ENCODE data around the gene FBLN5.

Gene FBLN5, protein sequence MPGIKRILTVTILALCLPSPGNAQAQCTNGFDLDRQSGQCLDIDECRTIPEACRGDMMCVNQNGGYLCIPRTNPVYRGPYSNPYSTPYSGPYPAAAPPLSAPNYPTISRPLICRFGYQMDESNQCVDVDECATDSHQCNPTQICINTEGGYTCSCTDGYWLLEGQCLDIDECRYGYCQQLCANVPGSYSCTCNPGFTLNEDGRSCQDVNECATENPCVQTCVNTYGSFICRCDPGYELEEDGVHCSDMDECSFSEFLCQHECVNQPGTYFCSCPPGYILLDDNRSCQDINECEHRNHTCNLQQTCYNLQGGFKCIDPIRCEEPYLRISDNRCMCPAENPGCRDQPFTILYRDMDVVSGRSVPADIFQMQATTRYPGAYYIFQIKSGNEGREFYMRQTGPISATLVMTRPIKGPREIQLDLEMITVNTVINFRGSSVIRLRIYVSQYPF

DNA sequence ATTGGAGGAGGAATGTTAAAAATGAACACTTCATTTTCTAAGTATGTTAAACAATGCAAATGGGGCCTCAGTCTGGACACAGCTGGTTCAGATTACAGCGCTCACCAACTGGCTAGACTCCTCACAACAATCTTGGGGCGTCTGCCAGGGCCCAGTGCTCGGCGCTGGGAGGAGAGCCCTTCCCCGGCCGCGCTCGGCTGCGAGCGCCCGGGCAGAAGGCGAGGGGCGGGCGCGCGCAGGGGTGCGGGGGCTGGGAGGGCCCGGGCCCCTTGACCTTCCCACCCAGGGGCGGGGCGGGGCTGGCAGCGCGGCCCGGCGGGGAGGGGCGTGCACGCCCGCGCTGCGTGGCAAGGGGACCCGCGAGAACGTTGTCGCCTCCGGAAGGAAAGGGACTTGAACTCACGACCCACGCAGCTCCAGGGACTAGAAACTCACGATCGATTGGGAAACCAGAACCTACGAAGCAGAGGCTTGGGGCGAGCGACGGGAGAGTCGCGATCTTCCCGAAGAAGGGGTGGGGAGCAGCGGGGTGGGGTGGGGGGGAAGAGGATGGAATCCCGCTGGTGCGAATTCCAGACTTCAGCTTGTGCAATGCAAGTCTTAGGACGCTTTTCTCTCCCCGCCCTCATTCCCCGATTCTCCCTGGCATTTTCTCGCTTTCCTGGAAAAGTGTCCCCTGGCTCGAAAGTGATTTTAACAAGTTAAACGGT is at the start of gene FBLN5:
TSS of gene FBLN5 (minus strand) at position 220 of the 710 bp plus-strand sequence. CDS start 465 bp downstream, outside the sequence.
- in situ Hi-C loops (cut with MboI; ENCODE audit: low sequenced_read_pairs), result no loop called here

DNA sequence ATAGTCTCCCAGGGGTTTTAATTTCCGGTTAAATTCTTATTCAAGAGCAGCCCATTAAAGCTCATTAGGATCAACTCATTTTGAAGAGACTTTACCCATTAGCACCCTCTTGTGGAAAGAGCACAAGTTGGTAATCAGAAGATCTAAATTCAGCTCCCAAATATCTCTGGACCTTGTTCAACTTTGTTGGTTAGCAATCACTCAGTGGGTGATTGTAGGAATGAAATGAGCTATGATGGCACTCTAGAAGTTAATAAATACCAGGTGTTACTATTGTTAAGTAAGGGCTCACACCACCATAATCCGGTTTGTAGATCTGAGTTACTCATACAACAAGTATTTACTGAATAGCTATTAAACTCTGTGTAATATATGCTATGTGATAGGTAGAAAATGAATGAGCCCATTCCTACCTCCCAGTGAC is 49.5 kb upstream of the FBLN5 start:
- in situ Hi-C loops (cut with MboI; ENCODE audit: low sequenced_read_pairs), result no loop called here

DNA sequence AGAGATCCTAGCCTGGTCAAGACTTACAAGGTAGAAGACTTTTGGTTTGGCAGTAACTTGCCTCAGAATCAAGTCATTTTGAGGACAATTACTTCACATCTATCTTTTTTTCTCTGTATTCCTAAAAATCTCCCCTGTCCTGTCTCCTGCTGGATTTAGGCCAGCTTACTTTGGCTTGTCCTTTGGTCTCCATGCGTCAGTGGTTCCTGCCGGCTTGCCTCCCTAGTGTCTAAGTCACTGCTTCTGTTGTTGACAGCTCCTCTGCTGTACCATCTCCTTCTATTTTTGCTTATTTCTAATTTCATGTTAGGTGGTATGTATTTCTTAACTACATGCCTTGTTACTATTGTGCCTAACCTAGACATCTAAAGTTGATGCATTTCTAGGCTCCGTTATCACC is 39.7 kb upstream of the FBLN5 start:
- in situ Hi-C loops (cut with MboI; ENCODE audit: low sequenced_read_pairs), result no loop called here

DNA sequence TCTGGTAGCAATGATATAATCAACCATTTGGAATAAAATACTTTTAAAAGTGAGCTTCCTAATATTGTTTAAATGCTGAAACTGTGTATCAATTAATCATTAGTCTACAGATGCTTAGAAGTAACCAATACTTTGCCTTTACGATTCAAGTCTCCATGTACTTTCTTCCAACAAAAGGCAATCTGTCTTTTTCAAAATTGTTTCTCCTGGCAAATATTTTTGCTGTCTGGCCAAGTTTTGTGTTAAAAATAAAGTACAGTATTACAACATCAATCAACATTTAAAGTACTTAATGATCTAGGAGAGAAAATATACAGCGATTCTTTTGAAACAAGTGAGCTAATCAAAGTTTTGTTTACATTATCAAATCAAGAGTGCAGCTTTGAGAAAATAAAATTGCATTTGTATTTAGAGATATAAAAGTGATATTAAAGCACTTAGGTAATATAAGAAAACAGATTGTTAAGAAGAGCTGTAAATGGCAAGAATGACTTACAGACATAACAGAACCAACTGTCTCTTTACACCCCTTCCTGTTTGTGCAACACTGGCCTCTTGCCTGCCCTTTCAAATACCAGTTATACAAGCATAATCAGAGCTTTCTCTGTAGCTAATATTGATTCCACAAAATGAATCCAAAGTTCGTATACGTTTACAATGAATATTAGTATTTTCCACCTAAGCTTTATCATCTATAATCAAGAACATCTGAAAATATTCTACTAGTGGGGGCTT is 38.2 kb upstream of the FBLN5 start:
- in situ Hi-C loops (cut with MboI; ENCODE audit: low sequenced_read_pairs), result no loop called here

DNA sequence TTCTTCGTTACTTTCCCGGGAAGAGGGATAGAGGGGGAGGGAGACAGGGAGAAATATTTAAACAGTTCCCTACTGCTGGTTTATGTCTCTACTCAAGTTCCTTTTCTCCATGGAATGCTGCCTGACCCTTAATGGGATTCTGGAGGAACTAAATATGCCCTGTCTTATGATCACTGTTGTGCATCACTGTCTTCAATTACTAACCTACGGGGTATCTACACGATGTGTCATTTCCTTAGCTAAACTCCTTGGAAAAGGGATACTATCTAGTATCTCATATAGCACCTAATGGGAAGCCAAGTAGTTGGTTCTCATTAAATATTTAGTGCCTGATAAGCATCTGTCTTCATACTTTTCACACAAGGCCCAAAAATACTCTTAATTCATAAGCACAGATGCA is 37.5 kb upstream of the FBLN5 start:
- in situ Hi-C loops (cut with MboI; ENCODE audit: low sequenced_read_pairs), result no loop called here

DNA sequence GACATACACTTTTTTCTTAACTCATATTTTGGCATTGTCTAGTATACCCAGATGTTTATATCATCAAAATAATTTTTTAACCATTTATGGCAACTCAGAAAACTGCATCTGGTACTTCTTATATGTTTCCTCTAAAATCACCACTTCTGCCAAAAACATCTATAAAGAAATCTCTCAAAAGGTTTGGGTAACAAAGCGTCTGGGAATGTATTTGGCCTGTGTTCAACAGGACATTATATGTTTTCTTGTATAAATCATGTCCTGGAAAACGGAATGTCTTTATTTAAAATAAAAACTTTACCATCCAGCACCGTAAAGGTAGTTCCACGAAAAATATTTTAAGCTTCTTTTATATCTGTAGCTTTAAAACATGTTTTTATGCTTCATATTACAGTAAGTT is 36.1 kb upstream of the FBLN5 start:
- in situ Hi-C loops (cut with MboI; ENCODE audit: low sequenced_read_pairs), result no loop called here

DNA sequence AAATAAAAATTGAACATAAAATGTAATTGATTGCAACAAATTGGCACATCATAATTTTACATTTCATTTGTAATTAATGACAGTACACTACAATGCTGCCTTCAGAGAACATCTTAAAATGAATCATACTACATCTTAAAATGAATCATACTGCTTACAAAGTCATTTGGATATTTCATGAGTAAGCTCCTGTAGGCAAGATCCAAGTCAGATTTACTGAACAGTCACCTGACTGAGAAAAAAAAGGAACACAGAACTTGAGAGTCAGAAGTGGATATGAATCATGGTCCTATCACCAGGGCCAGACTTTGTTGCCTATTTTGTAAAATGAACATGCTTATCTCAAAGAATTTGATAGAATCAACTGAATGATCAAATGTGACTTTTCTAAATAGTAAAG is 32.7 kb upstream of the FBLN5 start:
- in situ Hi-C loops (cut with MboI; ENCODE audit: low sequenced_read_pairs), result no loop called here

DNA sequence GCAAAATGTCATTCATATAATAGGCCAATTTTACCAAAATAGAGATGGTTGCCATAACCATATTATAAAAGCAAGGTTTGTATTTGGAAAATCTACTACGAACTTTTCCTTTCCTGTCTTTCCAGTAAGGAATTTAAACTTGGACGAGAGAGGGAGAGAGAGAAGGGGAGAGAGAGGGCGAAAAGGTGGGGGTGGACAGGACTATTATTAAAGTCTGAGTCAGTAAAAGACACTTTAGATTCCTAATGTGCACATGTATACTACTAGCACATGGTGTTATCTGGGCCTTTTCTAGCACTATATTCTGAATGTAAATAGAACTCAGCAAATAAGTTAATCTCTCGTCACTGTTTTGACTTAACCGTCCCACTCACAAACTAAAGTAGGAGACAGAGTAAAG is 30.4 kb upstream of the FBLN5 start:
- in situ Hi-C loops (cut with MboI; ENCODE audit: low sequenced_read_pairs), result no loop called here

DNA sequence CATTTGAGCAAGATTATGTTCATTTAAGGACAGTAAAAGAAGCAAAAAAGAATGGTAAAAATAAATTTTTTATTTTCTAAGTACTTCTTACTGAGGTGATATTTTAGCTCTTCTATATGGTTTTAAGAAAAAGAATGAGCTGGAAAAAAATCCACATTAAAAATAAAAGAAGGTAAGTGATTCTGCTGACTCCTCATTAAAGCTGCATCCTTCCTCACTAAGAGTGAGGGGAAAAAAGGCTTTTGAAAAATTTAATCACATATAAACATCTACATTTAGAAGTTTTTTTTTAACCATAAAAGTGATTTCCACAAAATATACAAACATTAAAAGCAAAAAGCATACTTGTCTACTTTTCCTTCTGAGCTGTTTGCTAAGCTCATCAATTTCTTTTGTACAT is 28.3 kb upstream of the FBLN5 start:
- in situ Hi-C loops (cut with MboI; ENCODE audit: low sequenced_read_pairs), result no loop called here

DNA sequence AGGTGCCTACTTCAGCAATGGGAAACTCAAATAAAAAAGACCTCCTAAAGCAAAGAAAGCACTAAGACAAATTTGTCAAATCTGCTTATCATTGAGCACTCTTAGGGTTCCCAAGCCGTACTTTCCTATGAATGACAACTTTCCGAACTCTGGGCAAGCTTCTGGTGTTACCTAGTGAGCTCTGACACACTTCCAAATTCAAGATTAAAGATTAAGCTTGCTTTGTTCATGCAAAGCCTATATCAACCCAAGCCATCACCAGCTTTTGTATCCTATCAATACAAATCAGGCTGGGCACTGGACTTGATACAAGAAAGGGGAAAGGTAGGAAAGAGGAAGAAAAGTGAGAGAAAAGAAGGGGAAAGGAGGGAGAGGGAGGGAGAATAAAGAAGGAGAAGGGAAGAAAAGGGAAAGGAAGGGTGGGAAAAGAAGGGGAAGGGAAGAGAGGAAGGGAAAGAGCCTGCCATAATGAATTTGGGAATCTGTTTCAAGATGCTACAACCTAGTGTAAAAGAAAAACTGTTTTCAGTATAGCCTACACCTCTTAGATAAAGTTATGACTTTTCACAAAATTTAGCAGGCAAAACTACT is 23.8 kb upstream of the FBLN5 start:
- in situ Hi-C loops (cut with MboI; ENCODE audit: low sequenced_read_pairs), result no loop called here

DNA sequence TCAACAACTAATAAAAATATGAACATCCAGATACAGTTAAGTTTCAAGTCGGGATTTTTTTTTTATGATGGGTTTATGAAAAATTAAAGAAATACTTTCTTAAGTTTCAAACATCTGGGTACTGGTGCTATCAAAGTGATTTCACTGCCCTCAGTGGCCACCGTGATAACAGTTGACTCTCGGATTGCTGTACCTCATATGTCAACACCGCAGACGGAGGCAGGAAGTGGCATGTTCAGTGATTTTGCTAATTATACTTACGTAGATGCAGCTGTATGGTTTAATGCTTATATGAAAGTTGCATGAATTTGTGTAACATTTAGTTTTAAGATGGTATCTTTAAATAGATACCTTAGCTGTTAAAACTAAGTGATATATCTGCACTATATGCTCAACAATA is 20.8 kb upstream of the FBLN5 start:
- in situ Hi-C loops (cut with MboI; ENCODE audit: low sequenced_read_pairs), result no loop called here

DNA sequence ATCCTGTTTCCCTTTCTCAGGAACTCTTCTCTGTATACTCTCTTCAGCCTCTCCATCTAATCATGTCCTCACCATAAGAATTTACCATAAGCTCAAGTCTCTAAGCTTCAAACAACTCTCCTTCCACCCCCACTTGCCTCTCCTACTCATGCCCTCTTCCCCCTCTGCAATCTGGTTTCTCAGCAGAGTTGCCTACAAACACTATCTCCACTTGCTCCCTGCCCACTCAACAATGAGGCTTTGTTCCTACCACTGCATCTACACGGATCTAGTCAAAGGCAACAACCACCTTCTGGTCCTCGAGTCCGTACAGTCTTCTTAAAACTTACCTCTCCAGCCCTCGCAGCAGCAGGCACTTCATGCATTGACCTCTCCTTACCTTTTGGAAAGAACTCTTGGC is 17.2 kb upstream of the FBLN5 start:
- in situ Hi-C loops (cut with MboI; ENCODE audit: low sequenced_read_pairs), result no loop called here

DNA sequence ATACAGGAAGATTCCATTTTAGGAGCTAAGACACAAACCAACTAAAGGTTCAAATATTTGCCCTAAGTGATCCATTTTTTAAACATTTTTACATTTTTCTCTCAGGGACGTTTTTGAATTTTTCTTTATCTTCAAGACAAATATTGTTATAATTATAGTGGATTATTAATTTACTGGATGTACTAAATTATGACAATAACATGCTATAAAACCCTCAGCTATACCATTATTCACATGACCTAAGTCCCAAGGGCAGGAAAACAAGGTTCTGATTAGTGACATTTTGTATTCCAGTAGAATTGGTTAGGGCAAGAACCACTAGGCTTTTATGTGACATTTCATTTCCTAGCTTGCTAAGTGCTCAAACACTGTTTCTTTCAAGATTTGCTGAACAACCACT is 16.5 kb upstream of the FBLN5 start:
- in situ Hi-C loops (cut with MboI; ENCODE audit: low sequenced_read_pairs), result no loop called here

DNA sequence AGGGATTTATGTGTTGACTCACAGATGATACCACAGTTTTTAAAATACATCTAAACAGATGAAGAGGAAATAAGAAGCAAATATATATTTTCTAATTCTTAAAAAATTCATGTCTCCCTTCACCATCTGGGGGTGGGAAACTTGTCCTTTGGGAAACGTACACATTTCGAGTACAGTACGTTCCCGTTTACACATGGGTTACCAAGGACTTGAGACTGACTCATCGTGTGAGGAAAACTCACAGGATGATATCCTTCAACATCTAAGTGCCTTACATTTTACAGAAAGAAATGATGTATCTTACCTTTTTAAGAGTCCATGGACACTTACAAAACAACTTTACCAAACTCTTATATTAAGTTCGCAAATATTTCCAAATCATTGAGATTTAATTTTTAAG is 16.0 kb upstream of the FBLN5 start:
- in situ Hi-C loops (cut with MboI; ENCODE audit: low sequenced_read_pairs), result no loop called here

DNA sequence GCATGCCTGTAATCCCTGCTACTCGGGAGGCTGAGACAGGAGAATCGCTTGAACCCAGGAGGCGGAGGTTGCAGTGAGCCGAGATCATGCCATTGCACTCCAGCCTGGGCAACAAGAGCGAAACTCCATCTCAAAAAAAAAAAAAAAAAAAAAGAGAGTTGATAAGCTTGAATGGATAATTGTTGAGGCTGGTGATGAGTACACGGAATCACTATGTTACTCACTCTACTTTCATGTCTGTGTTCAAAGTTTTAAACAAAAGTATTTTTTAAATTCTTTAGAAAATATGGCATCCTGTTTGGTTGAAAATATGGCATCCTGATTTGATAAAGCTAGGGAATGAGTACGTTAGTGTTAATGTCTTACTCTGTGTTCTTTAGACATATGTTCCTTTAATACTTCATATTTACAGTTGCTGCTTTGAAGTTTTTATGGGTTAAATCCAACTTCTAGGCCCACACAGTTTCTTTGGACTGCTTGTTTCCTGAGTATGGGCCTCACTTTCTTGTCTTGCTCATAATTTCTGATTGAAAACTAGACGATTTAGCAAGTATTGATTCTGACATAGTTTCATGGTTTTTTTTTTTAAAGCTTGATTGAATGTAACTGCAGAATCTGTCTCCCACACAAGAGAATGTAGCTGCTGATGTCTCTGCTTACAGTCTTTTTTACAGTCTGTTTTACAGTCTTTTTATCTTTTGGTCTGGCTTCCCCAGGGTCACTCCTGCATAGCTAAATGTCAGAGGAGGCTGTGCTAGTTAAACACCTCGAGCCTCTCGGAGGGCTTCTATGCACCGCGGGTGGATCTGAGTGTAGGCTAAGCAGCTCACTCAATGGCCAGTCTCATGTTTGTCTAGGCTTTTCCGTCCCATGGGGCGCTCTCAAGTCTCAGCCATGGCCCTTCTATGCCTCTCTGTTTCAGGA is 14.1 kb upstream of the FBLN5 start:
- in situ Hi-C loops (cut with MboI; ENCODE audit: low sequenced_read_pairs), result no loop called here

DNA sequence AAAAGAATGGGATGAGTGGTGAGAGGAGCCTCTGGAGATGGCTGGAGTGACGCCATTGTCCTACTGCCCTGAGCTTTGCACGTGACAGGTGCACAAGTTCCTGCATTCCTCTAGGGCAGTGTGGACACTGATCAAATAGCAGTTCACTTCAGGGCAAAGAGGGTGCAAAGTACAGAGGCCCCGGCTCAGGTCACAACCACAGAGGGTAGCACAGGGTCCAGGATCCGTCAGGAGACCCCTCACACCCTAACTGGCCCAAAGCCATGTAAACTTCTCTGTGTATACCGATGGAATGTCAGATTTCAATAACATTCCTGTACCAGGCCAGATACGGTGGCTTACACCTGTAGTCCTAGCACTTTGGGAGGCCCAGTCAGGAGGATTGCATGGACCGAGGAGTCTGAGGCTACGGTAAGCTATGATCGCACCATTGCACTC is 10.4 kb upstream of the FBLN5 start:
- in situ Hi-C loops (cut with MboI; ENCODE audit: low sequenced_read_pairs), result no loop called here

DNA sequence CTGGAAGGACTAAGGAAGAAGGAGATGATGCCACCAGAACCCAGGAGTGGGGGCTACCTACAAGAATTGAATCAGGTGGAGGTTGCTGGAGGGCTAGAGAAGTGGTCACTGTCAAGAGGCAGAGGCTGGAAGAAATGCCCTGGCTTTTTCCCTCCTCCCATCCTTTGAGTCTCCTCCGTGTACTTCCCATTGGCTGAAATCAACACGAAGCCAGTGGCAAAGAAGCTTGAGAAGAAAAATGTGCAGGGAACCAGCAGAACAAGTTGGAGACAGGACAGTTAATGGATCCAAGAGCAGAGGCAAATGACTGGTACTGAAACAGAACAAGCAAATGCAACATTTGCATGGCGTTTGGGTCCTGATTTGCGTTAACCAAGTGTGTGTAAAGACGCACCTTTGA is 9.1 kb upstream of the FBLN5 start:
- in situ Hi-C loops (cut with MboI; ENCODE audit: low sequenced_read_pairs), result no loop called here

DNA sequence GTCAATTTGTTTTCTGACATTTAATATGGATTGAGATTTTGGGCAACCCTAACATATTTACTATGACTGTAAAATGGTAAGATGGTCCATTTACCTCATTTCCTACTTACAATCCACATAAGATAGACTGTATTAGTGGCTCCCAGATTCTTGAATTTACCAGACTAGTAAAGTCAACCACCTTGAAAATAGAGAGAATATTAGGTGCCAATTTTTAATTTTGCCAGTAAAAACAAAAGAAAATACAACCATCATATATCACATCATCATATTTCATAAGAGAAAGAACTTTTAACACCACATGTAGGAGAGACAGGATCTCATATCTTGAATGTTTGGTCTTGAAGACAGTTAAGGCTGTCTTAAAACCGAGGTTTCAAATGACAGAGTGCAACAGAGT is 7.7 kb upstream of the FBLN5 start:
- in situ Hi-C loops (cut with MboI; ENCODE audit: low sequenced_read_pairs), result no loop called here

DNA sequence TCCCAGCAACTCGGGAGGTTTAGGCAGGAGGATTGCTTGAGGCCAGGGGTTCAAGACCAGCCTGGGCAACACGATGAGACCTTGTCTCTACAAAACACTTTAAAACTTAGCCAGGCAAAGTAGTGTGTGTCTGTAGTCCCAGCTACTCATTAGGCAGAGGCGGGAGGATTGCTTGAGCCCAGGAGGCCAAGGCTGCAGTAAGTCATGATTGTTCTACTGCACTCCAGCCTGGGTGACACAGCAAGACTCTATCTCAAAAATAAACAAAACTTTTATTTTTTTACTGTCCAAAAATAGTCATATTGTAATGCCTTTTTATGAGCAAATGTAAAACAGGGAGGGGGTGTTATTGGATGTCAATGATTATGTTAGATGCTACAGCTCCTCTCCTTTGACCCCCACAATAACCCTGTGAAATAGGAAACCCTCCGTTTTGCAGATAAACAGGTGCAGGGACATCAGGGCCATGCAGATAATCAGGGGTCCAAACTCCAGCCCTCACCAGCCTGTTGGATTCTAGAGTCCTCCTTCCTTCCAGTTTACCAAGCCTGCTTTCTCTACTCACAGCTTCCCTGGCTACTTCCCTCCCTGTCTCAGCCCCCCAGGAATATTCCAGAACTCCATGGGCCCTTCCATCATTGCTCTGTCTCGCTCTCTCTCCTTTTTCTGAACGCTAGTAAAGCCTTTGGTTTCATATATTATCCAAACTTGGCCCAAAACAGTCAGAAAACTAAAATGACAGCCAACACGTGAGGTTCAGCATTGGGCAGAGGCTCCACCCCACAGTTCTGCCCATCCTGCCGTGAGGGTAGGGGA is 5.9 kb upstream of the FBLN5 start:
- in situ Hi-C loops (cut with MboI; ENCODE audit: low sequenced_read_pairs), result no loop called here

All from HL-60/S4 (cell line).